Glomerular endothelial cell (primary cell): ENCODE measurements around the gene ZNF366. TPM values are rescaled to one million over a fixed set of nuclear protein-coding genes. Genes with fewer than 3 reads are reported as not detected.

Source experiments
- DNase-seq: peaks from one replicate; pipeline ENCODE4 v3.0.0-alpha.2; 2011; ENCODE audit warnings: low read depth, low spot score; ENCODE audit errors: extremely low read depth
- total RNA-seq: library from RNA; depleted of rRNA; stranded (reverse); fragments of >200 nt; gene quantifications from 2 replicates; pipeline ENCODE4 v1.2.3, GENCODE V29; 2015

ZNF366 gene
- 33.7 and 45.4 TPM in 2 replicates for total RNA-seq

- no peak for DNase-seq
Observed at GRCh38 chr5:72507231-72507906, at the start of gene ZNF366. Gene ZNF366, minus strand, starts transcription at chr5:72507410. Its CDS starts 45,914 bp downstream, at chr5:72461496.

DNA sequence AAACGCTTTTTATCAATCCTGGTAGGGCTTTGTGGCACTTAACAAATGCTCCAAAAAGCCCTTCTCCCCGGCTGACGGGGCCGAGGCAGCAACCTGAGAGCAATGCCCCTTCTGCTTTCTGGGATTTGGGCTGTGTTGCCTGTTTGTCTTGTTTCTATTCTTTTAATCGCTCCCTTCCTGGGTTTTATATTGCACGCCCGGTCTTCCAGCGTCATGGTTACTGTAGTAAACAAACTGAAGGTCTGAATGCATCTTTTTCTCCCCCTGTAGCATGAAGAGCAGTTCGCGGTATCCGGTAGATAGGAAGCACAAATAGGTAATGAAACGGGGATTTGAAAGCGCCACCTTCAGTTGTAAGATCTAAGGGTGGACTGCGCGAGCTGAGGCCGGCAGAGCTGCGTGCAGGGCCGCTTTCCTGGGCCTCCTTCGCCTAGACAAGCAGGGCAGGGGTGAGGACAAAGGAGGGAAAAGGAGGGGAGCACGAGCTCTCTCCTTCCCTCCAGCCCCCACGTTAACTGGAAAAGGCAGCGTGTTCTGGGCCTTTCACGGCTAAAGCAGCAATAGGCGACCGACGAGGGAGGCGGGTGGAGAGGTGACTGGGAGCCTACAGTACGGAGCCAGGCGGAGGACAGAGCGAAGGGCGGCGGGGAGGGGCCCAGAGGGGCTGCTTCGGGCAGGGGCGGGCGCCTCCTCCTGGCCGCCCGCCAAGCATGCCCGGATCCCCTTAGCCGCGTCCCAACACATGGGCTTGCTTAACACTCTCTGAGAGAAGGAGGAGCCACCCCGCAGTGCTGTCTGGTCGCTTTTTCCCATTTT is 49.3 kb upstream of the ZNF366 start:
- no peak for DNase-seq

GRCh38 chr5:72555871-72556270 is 48.7 kb upstream of the ZNF366 start:
- DNase-seq, result no peak

- DNase-seq, result no peak
Observed at GRCh38 chr5:72554897-72555296, 47.7 kb upstream of the ZNF366 start.

- DNase-seq, result no peak
Observed at GRCh38 chr5:72552041-72552557, 44.9 kb upstream of the ZNF366 start.

GRCh38 chr5:72550595-72550994 is 43.4 kb upstream of the ZNF366 start:
- DNase-seq, result no peak

DNA sequence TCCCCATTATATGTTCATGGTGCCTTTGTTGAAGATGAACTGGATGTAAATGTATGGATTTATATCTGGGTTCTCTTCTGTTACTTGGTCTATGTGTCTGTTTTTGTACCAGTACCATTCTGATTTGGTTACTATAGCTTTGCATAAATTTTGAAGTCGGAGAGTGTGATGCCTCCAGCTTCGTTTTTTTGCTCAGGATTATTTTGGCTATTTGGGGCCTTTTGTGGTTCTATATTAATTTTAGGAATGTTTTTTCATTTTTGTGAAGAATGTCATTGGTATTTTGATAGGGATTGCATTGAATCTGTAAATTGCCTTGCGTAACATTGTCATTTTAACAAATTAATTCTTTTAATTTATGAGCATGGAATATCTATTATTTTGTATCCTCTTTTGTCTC is 36.6 kb upstream of the ZNF366 start:
- no peak for DNase-seq

DNA sequence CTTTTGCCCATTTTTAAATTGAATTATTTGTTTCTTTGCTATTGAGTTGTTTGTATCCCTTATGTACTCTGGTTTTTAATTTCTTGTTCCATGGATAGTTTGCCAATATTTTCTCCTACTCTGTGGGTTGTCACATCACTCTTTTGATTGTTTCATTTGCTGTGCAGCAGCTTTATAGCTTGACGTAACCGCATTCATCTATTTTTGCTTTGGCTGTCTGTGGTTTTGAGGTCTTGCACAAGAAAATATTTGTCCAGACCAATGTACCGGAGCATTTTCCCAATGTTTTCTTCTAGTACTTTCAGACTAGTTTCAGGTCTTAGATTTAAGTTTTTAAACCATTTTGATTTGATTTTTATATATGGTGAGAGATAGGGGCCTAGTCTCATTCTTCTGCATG is 36.2 kb upstream of the ZNF366 start:
- no peak for DNase-seq

DNA sequence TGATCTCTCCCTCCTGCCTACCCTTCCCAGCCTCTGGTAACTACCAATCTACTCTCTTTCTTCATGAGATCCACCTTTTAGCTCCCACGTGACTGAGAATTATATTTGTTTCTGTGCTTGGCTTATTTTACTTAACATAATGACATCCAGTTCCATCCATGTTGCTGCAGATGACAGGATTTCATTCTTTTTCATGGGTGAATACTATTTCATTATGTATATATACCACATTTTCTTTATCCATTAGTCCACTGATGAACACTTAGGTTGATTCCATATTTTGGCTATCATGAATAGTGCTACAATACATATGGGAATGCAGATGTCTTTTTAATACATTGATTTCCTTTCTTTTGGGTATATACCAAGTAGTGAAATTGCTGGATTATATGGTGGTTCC is 35.5 kb upstream of the ZNF366 start:
- DNase-seq, result no peak

DNA sequence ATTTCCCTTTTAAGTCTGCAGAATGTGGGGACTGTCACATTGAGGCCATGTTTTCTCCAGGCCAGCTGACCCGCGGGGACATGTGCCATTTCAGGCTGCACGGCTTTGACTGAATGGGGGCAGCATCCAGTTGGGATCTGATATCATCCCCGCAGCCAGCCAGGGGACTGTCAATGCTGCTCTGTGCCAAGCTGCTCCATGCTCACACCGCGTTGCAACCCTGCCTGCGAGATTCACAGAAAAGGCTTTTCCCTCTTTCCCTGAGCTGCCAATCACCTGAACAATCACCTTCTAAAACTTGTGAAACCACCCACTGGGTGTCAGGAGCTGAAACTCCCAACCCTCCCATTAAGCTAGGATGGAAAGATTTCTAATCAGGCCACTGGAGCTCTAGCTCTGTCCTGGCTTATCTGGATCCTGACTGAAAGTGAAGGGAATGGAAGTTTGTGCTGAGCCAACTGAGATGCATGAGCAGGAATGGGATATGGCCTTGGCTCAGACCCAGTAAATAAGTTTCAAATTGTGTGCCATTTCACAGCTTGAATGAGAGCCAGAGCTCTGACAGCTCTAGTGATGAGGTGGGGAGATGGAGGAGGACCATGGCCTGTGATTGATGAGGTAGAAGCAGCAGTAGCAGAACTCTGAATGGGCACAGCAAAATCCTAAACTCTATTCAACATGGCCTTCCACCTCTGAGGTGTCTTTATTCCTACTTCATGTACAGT is 34.5 kb upstream of the ZNF366 start:
- DNase-seq, result no peak

- no peak for DNase-seq
Observed at GRCh38 chr5:72540759-72541438, 33.7 kb upstream of the ZNF366 start.

- no peak for DNase-seq
Observed at GRCh38 chr5:72539726-72540125, 32.5 kb upstream of the ZNF366 start.

GRCh38 chr5:72539038-72539437 is 31.8 kb upstream of the ZNF366 start:
- no peak for DNase-seq

DNA sequence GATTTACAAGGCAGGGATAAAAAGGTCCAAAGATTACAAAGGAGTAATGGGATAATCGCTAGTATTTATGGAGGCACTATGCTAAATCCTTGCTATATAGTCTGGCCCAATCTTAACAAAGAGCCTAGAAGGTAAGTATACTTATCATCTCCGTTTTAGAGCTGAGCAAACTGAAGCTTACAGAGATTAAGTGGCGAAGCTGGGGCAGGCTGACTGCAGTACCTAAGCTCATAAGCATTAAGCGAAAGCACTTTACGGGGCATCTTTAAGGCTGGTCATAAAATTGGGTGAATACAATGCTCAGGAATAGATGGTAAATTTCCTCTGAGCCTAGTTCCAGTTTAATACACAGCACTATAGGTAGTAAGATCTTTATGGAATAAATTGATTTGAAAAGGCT is 30.0 kb upstream of the ZNF366 start:
- DNase-seq, result no peak

DNA sequence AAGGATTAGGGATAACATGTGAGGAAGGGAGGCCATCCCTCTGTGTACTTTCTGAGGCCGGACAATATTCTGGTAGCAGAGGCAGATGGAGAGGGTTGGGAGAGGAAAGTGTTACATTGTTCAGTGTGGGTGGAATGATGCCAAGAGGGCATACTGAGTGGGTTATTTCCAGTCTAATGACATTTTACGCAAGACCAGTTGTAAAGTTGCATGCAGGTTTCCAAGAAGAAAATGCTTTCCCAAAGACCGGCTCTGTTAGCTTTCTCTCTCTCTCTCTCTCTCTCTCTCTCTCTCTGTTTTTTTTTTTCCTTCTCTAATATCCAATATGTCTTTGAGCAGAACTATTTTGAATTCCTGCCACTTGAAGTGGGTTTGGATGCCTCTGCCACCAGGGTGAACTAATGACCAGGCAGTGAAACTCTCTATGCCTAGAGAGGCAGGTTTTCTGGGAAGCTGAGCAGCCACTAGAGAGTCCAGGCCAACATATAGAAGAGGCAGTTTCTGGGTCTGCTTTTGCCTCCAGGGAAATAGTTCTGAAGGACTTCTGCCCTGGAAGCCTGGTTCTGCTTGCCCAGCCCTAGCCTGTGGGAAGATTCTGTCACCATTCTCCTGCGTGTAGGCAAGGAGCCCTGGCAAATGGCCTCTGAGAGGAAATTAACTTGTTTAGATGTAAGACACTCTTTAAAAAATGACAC is 24.4 kb upstream of the ZNF366 start:
- no peak for DNase-seq

DNA sequence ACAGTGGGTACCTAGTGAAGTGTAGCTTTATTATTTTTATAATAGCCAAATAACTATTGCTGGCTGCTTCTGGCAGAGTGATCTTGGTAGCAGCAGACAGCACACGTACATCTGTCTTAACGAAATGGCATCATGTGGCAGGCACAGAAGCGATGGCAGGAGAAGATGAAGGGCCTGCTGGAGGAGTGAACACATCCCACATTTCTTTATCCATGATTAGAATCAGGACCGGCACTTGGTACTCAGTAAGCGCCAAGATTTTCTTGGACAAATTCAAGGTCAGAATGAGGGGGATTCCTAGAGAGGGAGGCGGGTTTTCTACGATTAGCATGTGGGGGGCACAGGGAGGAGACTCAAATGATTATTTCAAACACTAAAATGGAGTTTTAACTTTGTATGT is 23.0 kb upstream of the ZNF366 start:
- no peak for DNase-seq

- no peak for DNase-seq
Observed at GRCh38 chr5:72529383-72529782, 22.2 kb upstream of the ZNF366 start.

- DNase-seq, result no peak
Observed at GRCh38 chr5:72525816-72526215, 18.6 kb upstream of the ZNF366 start.

DNA sequence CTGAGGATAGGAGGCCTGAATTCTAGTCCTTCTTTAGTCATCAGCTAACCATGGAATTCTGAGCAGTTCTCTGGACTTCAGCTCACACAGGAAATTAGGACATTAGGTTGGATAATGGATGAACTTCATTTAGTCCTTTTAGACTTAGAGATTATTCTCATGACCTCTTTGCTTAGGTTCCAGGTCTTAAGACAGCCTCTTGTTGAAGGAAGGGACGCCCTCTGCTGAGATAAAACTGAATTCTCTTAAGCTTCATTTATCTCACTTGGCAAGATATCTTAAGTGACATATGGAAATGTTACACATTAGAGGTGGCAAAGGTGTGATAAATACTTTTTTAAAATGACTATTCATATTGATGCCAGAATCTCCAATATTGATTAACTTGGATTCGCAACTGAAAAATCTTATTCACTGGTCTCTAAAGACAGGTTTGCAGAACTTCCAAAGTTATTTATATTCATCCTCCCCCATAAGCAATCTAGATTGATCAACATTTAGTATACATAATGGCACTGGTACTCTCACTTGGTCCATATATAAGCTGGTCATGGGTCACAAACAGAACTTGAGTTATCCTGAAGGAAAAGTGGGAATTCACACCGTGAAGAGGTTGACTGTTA is 16.9 kb upstream of the ZNF366 start:
- DNase-seq, result peak; percentile 87

DNA sequence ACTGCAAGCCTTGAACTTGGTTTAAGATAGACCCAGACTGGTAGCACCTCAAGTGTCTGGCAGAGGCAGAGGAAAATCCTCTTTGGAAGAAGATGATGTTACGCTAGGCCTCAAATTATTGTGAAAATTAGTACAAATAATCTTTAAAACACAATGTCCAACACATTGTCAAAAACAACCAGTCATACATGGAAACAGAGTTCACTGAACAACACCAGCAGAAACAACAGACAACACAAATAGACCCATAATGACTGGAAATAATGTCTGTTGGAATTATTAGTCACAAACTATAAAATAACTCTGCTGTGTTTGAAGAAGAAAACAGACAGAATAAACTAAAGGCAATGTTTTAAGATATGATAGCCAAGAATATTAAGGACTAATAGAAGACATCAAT is 15.4 kb upstream of the ZNF366 start:
- DNase-seq, result no peak
